Lower lobe of right lung (tissue), 2 donors: Measurements from ENCODE around the gene NDUFV2. TPM values are rescaled to one million over a fixed set of nuclear protein-coding genes. Genes with fewer than 3 reads are reported as not detected.

Experiments
- ATAC-seq, 2 donors: fragments of 200-7000 bp; cut with Tn5 transposase; one replicate each; pipeline ENCODE4 v1.9.1; 2020 to 2022; ENCODE audit warnings: mild to moderate bottlenecking in 2 of 2, moderate library complexity in 2 of 2
- DNase-seq: peaks from one replicate; pipeline ENCODE4 v3.0.0-alpha.2; 2020
- H3K27ac ChIP-seq: fragments of 200-600 bp; one replicate; pipeline ENCODE4 v1.8.0; 2022
- H3K27me3 ChIP-seq: fragments of 200-600 bp; one replicate; pipeline ENCODE4 v1.8.0; 2022; ENCODE audit warnings: low read depth
- H3K36me3 ChIP-seq: fragments of 200-600 bp; one replicate; pipeline ENCODE4 v1.8.0; 2022; ENCODE audit warnings: mild to moderate bottlenecking
- H3K4me1 ChIP-seq: fragments of 200-600 bp; one replicate; pipeline ENCODE4 v1.8.0; 2022
- H3K4me3 ChIP-seq: fragments of 200-600 bp; one replicate; pipeline ENCODE4 v1.8.0; 2022; ENCODE audit warnings: mild to moderate bottlenecking
- H3K9me3 ChIP-seq: fragments of 200-600 bp; one replicate; pipeline ENCODE4 v1.8.0; 2022
- intact Hi-C: fragments of 100-400 bp; cut with DNase I; formaldehyde crosslinking; loops from one replicate; pipeline ENCODE4 v1.11.0; 2022
- total RNA-seq: library from RNA; stranded (reverse); fragmentation: NEBNext Ultra II Directional; extraction: Animal tissue kit (Norgen Biotek cat#: 25700); gene quantifications from one replicate; pipeline ENCODE4 v1.2.1, GENCODE V29; 2021
- TF ChIP-seq, protein P1 (sequence below): fragments of 200-600 bp; IDR thresholded peaks from one replicate; pipeline ENCODE4 v1.8.0; 2022; ENCODE audit warnings: antibody characterized with exemption, mild to moderate bottlenecking
- donor health status: DM: no; HTN: yes; CAD: no; lungs with severe emphysema.

NDUFV2 gene
- total RNA-seq, 1 donor from 2014 or later, result 108 TPM

DNA sequence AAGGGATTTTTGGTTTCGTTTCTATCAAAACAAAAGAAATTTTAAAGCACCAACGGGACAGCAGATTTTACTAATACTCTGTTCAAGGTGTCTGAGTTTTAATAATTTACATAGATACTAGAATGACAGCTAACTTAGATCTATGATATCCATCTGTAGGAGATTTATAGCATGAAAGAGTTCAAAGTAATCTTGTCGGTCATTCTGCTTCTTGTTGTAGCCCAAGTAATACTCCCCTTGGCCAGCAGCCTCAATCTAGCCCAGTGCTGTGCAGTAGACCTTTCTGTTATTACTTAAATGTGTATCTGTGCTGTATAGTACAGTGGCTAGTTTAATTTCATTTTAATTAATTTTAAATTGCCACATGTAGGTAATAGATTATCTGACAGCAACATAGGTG lies 78.8 kb downstream of the NDUFV2 start:
- no peaks in the 10 kb centered on the region for H3K9me3 ChIP-seq
- TF ChIP-seq, protein P1, sequence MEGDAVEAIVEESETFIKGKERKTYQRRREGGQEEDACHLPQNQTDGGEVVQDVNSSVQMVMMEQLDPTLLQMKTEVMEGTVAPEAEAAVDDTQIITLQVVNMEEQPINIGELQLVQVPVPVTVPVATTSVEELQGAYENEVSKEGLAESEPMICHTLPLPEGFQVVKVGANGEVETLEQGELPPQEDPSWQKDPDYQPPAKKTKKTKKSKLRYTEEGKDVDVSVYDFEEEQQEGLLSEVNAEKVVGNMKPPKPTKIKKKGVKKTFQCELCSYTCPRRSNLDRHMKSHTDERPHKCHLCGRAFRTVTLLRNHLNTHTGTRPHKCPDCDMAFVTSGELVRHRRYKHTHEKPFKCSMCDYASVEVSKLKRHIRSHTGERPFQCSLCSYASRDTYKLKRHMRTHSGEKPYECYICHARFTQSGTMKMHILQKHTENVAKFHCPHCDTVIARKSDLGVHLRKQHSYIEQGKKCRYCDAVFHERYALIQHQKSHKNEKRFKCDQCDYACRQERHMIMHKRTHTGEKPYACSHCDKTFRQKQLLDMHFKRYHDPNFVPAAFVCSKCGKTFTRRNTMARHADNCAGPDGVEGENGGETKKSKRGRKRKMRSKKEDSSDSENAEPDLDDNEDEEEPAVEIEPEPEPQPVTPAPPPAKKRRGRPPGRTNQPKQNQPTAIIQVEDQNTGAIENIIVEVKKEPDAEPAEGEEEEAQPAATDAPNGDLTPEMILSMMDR, result no peak
- H3K4me3 ChIP-seq, result no peak overlapping the region
- peaks cover 26% of the 10 kb centered on the region for H3K4me1 ChIP-seq
- intact Hi-C loops, result no loop called here
- H3K27ac ChIP-seq, result no peak overlapping the region
- ATAC-seq (no peak), DNase-seq (no peak)
- H3K27me3 ChIP-seq, result no peaks in the 10 kb centered on the region
- H3K36me3 ChIP-seq, result peaks cover 19% of the 10 kb centered on the region

- no peaks in the 10 kb centered on the region for H3K27me3 ChIP-seq
- no peak overlapping the region for H3K27ac ChIP-seq
- DNase-seq (no peak), ATAC-seq (no peak)
- peaks cover 24% of the 10 kb centered on the region for H3K36me3 ChIP-seq
- no peaks in the 10 kb centered on the region for H3K9me3 ChIP-seq
- peaks cover 10% of the 10 kb centered on the region for H3K4me1 ChIP-seq
- TF ChIP-seq, protein P1, result no peak
- no peak overlapping the region for H3K4me3 ChIP-seq
- intact Hi-C loops, result no loop called here
Observed at GRCh38 chr18:9182852-9183399, 80.4 kb downstream of the NDUFV2 start.

Other genes with a start within 250 kb of the NDUFV2 start
- 77.7 TPM for gene ANKRD12, start 34.1 kb downstream of the NDUFV2 start, total RNA-seq
- 31.4 TPM for gene TWSG1, start 232.1 kb downstream of the NDUFV2 start, total RNA-seq